Mucosa of descending colon (tissue), 3 donors: Measurements from ENCODE around the gene SEC23B. TPM values are rescaled to one million over a fixed set of nuclear protein-coding genes. Genes with fewer than 3 reads are reported as not detected.

Experiments used
- ATAC-seq: fragments of 200-7000 bp; cut with Tn5 transposase; one replicate; pipeline ENCODE4 v1.9.1; 2020; ENCODE audit warnings: mild to moderate bottlenecking, moderate library complexity
- DNase-seq, 3 donors: peaks; one replicate each; pipeline ENCODE4 v3.0.0-alpha.2; 2020
- H3K36me3 ChIP-seq: fragments of 200-600 bp; one replicate; pipeline ENCODE4 v1.8.0; 2021; ENCODE audit warnings: low read depth, mild to moderate bottlenecking
- H3K4me1 ChIP-seq: fragments of 200-600 bp; one replicate; pipeline ENCODE4 v1.8.0; 2021; ENCODE audit warnings: low read depth, mild to moderate bottlenecking
- H3K4me3 ChIP-seq: fragments of 200-600 bp; one replicate; pipeline ENCODE4 v1.8.0; 2021; ENCODE audit warnings: mild to moderate bottlenecking
- H3K9me3 ChIP-seq: fragments of 200-600 bp; one replicate; pipeline ENCODE4 v1.8.0; 2021; ENCODE audit warnings: mild to moderate bottlenecking
- CTCF ChIP-seq: fragments of 200-600 bp; IDR thresholded peaks from one replicate; pipeline ENCODE4 v1.8.0; 2022; ENCODE audit warnings: antibody characterized with exemption, mild to moderate bottlenecking
- intact Hi-C, 2 donors: fragments of 100-400 bp; cut with DNase I in 1 of 2; cut with micrococcal nuclease in 1 of 2; formaldehyde crosslinking; loops; one replicate each; pipeline versions ENCODE4 v1.11.0 to v1.11.1; 2022; cut with DNase I, micrococcal nuclease
- total RNA-seq, 3 donors: library from RNA; stranded (reverse); fragmentation: NEBNext Ultra II Directional in 2 of 3; extraction: Animal tissue kit (Norgen Biotek cat#: 25700) in 2 of 3; gene quantifications; one replicate each; pipeline versions ENCODE4 v1.2.1 to v1.2.4, GENCODE V29; 2021 to 2023
- donor health status: DM: no; HTN: no; CAD: no; lungs with moderate emphysema.
- donor health status: DM: no; HTN: no; CAD: no.
- donor health status: DM: no; HTN: yes; CAD: no.

SEC23B gene
- total RNA-seq, 3 donors from 2014 or later = 32.4 to 54.3 (median 51.0) TPM

DNA sequence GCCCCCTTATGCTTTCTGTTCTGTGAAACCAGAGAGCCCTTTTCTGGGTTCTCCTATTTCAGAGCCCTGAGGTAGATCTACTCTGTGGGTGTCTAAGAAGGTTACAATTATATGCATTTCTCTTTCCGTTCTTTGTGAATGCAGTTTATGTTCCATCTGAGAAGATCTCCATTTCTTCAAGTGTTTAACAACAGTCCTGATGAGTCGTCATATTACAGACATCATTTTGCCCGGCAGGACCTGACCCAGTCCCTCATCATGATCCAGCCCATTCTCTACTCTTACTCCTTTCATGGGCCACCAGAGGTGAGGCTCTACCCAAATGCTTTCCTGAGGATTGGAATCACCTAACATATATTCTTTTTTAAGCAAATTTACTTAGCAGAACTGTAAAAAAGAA, 40.7 kb downstream of the SEC23B start:
- intact Hi-C loops = no loop called here
- no peak for DNase-seq

GRCh38 chr20:18553746-18554145, 46.0 kb downstream of the SEC23B start:
- ATAC-seq = no peak

More for the DNA sequence above, 40.7 kb downstream of the SEC23B start:
- TF ChIP-seq CTCF = no peak
- Histone ChIP-seq H3K9me3 (no peaks in the 10 kb centered on the region), H3K4me3 (no peak overlapping the region), H3K4me1 (no peaks in the 10 kb centered on the region), H3K36me3 (no peaks in the 10 kb centered on the region)
- ATAC-seq = no peak

DNA sequence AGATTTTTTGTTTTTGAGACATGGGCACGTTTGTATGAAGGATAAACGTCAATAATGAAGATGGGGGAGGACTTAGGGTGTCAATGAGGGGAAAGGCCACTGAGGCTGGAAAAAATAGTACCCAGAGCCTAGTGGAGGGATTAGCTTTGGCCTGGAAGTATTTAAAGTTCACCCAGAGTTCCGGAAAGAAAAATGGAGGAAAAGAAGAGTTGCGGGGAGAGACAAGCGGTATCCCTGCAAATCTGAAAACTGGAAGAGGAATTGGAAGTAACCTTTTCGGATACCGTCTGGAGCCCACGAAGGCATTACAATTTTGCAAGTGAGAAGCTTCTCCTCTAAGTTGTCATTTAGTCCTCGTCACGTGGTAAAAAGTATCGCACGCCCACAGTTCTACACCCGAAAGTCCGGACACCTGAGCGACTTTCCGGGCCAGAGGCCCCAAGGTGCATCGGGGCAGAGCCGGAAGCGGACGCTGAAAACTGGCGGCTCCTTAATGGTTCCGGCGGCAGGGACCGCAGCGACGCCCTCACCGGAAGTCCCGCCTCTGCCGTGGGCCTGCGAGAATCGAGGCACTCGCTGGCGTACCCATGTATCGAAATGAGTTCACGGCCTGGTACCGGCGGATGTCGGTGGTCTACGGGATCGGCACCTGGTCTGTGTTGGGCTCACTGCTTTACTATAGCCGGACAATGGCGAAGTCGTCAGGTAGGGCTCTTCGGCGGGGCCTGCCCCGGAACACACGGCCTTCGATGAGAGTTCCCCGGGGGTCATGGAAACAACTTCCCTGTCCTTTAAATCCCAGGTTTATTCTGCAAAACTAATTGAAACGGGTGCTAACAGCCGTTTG, 59.4 kb downstream of the SEC23B start, which contains the start of gene SMIM26:
Gene SMIM26 (plus strand): TSS at position 541 of the 847 bp plus-strand sequence. CDS start 47 bp downstream, at position 588.
- peaks cover 6% of the 10 kb centered on the region for H3K4me1 ChIP-seq

More at GRCh38 chr20:18553746-18554145, 46.0 kb downstream of the SEC23B start:
- no peaks in the 10 kb centered on the region for H3K9me3 ChIP-seq
- no peaks in the 10 kb centered on the region for H3K36me3 ChIP-seq
- no peak for TF ChIP-seq CTCF
- intact Hi-C loops = no loop called here
- H3K4me3 ChIP-seq = no peak overlapping the region
- no peak for DNase-seq
- H3K4me1 ChIP-seq = no peaks in the 10 kb centered on the region

DNA sequence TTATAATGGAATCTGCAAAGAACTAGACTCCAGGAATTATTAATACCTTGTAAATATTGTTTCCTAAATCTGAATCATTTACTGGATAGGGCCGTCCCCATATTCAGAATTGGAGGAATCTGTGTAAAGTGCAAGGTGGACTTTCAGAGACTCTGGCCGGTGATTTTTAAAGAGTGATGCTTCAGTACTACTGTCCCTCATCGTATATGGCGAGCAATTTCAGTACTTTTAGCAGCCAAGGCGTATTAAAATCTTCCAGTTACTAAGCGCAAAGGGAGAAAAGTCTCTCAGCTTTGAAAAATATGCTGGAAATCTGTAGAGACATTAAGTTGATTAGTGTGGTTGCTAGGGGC, 60.0 kb downstream of the SEC23B start:
- intact Hi-C loops = no loop called here
- Histone ChIP-seq H3K9me3 (no peaks in the 10 kb centered on the region), H3K4me3 (peak overlapping the region; percentile 35), H3K36me3 (no peaks in the 10 kb centered on the region), H3K4me1 (peaks cover 6% of the 10 kb centered on the region)
- no peak for DNase-seq
- peak; percentile 28 for ATAC-seq
- no peak for TF ChIP-seq CTCF

More for the DNA sequence above, 59.4 kb downstream of the SEC23B start, which contains the start of gene SMIM26:
- intact Hi-C loops = no loop called here
- Histone ChIP-seq H3K4me3 (peak within 1 kb of the TSS; percentile 35), H3K36me3 (no peaks in the 10 kb centered on the region), H3K9me3 (no peaks in the 10 kb centered on the region)
- ATAC-seq (peak; percentile 100), DNase-seq (peak; percentile 96 to 97 (median 97))
- no peak for TF ChIP-seq CTCF

GRCh38 chr20:18571009-18571408, 63.3 kb downstream of the SEC23B start:
- Histone ChIP-seq H3K36me3 (no peaks in the 10 kb centered on the region), H3K4me3 (no peak overlapping the region), H3K9me3 (no peaks in the 10 kb centered on the region), H3K4me1 (peaks cover 6% of the 10 kb centered on the region)
- no peak for DNase-seq
- no peak for ATAC-seq
- no peak for TF ChIP-seq CTCF
- intact Hi-C loops = no loop called here
